HCT116 (cell line): Measurements from ENCODE around the gene CHRNE. TPM values are rescaled to one million over a fixed set of nuclear protein-coding genes. Genes with fewer than 3 reads are reported as not detected.
A peak's percentile ranks its signal among the peaks of the same experiment; 100 is the strongest.

Experiments
- ATAC-seq: fragments of 200-7000 bp; cut with Tn5 transposase; 2 replicates; pipeline ENCODE4 v1.9.1; 2020; ENCODE audit warnings: mild to moderate bottlenecking, moderate library complexity
- BruUV-seq: library from RNA; stranded (reverse); fragments of 400-500 nt; replicated peaks from 2 replicates; lab custom pipeline; 2021; lab: Mats Ljungman, UMichigan
- CTCF ChIA-PET: fragments of 300-600 bp; sonication (Branson Sonifier 250); formaldehyde crosslinking; loops from one replicate; lab custom pipeline; 2021; ENCODE audit warnings: antibody characterized with exemption; lab: Charles Lee
- POLR2A ChIA-PET: fragments of 300-600, 350-600 bp; sonication (Branson Sonifier 250); formaldehyde crosslinking; loops from one replicate; lab custom pipeline; 2021; ENCODE audit warnings: antibody characterized with exemption; lab: Charles Lee
- RAD21 ChIA-PET, 2 experiments: fragments of 300-600 bp; sonication (Branson Sonifier 250); formaldehyde crosslinking; loops; one replicate each; lab custom pipeline; 2023; ENCODE audit warnings: low total read pairs in 2 of 2; ENCODE audit not compliant: uncharacterized antibody in 2 of 2, unreplicated experiment in 2 of 2, low non-redundant PET in 1 of 2; lab: Charles Lee
- DNase-seq: peaks from one replicate; pipeline ENCODE4 v3.0.0-alpha.2; 2010; ENCODE audit warnings: low read depth, low spot score
- H2AFZ ChIP-seq: fragments of 200-600 bp; shearing (Covaris generic), sonication (generic); 2 replicates; pipeline ENCODE4 v1.6.1; 2017; ENCODE audit warnings: low read depth, mixed run types, mixed read lengths, antibody characterized with exemption, low read length; ENCODE audit not compliant: poor library complexity, severe bottlenecking
- H3K27ac ChIP-seq: 2 replicates; pipeline ENCODE4 v1.5.1; 2012; ENCODE audit warnings: low read depth, low read length
- H3K27me3 ChIP-seq: fragments of 200-600 bp; sonication (generic); 2 replicates; pipeline ENCODE4 v1.6.1; 2016; ENCODE audit warnings: mixed run types, low read length, mixed read lengths; ENCODE audit not compliant: insufficient read depth
- H3K36me3 ChIP-seq, 2 experiments: fragments of 200-500 bp in 1 of 2; fragments of 200-600 bp in 1 of 2; sonication (Bioruptor generic) in 1 of 2; sonication (generic) in 1 of 2; 2 replicates each; pipeline versions ENCODE4 v1.5.1 to v1.6.1; 2014 to 2016; ENCODE audit warnings: low read length in 2 of 2, inconsistent platforms in 1 of 2, mixed read lengths in 1 of 2, mixed run types in 1 of 2; ENCODE audit not compliant: insufficient read depth in 2 of 2, control insufficient read depth in 1 of 2
- H3K4me1 ChIP-seq, 2 experiments: fragments of 200-600 bp in 1 of 2; sonication (generic) in 1 of 2; 2 replicates each; pipeline versions ENCODE4 v1.5.1 to v1.6.1; 2012 to 2017; ENCODE audit warnings: low read length in 2 of 2, inconsistent platforms in 1 of 2, mild to moderate bottlenecking in 1 of 2, mixed read lengths in 1 of 2, mixed run types in 1 of 2, moderate library complexity in 1 of 2; ENCODE audit not compliant: insufficient read depth in 2 of 2, control insufficient read depth in 1 of 2
- H3K4me2 ChIP-seq: fragments of 200-600 bp; sonication (generic); 2 replicates; pipeline ENCODE4 v1.6.1; 2017; ENCODE audit warnings: mixed run types, low read length, mixed read lengths
- H3K4me3 ChIP-seq, 2 experiments: fragments of 200-600 bp in 1 of 2; sonication (generic) in 1 of 2; replicated peaks in 1 of 2; 2 replicates each; pipeline ENCODE4 v1.5.1; 2011 to 2016; ENCODE audit warnings: low read length in 2 of 2, control low read depth in 1 of 2, low read depth in 1 of 2, mild to moderate bottlenecking in 1 of 2, mixed read lengths in 1 of 2, mixed run types in 1 of 2
- H3K79me2 ChIP-seq: fragments of 200-600 bp; sonication (generic); 2 replicates; pipeline ENCODE4 v1.6.1; 2017; ENCODE audit warnings: mild to moderate bottlenecking, mixed run types, low read length, moderate library complexity, mixed read lengths; ENCODE audit not compliant: insufficient read depth
- H3K9ac ChIP-seq: fragments of 200-600 bp; sonication (generic); 2 replicates; pipeline ENCODE4 v1.6.1; 2016; ENCODE audit warnings: low read length, mixed read lengths
- H3K9me2 ChIP-seq: fragments of 200-600 bp; sonication (generic), shearing (Covaris generic); 2 replicates; pipeline ENCODE4 v1.6.1; 2017; ENCODE audit warnings: mixed run types, mild to moderate bottlenecking, moderate library complexity; ENCODE audit not compliant: insufficient read depth
- H3K9me3 ChIP-seq, 2 experiments: fragments of 200-500 bp in 1 of 2; fragments of 200-600 bp in 1 of 2; sonication (Bioruptor generic) in 1 of 2; sonication (generic) in 1 of 2; 2 replicates each; pipeline ENCODE4 v1.6.1; 2014 to 2017; ENCODE audit warnings: low read length in 2 of 2, mixed read lengths in 2 of 2, inconsistent platforms in 1 of 2, low read depth in 1 of 2, mild to moderate bottlenecking in 1 of 2, mixed run types in 1 of 2, moderate library complexity in 1 of 2; ENCODE audit not compliant: control insufficient read depth in 1 of 2, insufficient read depth in 1 of 2
- H4K20me1 ChIP-seq: fragments of 200-600 bp; sonication (generic), shearing (Covaris generic); 2 replicates; pipeline ENCODE4 v1.6.1; 2017; ENCODE audit warnings: mixed run types, mild to moderate bottlenecking, moderate library complexity; ENCODE audit not compliant: insufficient read depth
- CBX3 ChIP-seq: IDR thresholded peaks from 2 replicates; pipeline ENCODE4 v1.6.1; 2012; ENCODE audit warnings: low read depth
- CTCF ChIP-seq, 3 experiments: fragments of 200-600 bp in 1 of 3; sonication (generic) in 1 of 3; IDR thresholded peaks in 2 of 3; conservative IDR thresholded peaks in 1 of 3; 2 replicates each; pipeline ENCODE4 v1.5.1; 2012 to 2017; ENCODE audit warnings: low read depth in 2 of 3, low read length in 2 of 3, antibody characterized with exemption in 1 of 3, borderline replicate concordance in 1 of 3, control low read depth in 1 of 3, mild to moderate bottlenecking in 1 of 3, mixed read lengths in 1 of 3, mixed run types in 1 of 3, moderate library complexity in 1 of 3; ENCODE audit not compliant: insufficient read depth in 1 of 3
- FOSL1 ChIP-seq: IDR thresholded peaks from 2 replicates; pipeline ENCODE4 v1.6.1; 2012; ENCODE audit warnings: low read depth
- JUND ChIP-seq: IDR thresholded peaks from 2 replicates; pipeline ENCODE4 v1.6.1; 2012
- SP1 ChIP-seq: IDR thresholded peaks from 2 replicates; pipeline ENCODE4 v1.6.1; 2012; ENCODE audit warnings: low read depth
- SRF ChIP-seq: IDR thresholded peaks from 2 replicates; pipeline ENCODE4 v1.6.1; 2012; ENCODE audit warnings: low read depth
- ZBTB33 ChIP-seq: IDR thresholded peaks from 2 replicates; pipeline ENCODE4 v1.6.1; 2011; ENCODE audit warnings: mild to moderate bottlenecking, low read length, moderate library complexity; ENCODE audit not compliant: insufficient replicate concordance; ENCODE audit errors: extremely low read depth
- intact Hi-C: fragments of 100-400 bp; cut with micrococcal nuclease; formaldehyde crosslinking; loops from 2 replicates; pipeline ENCODE4 v1.10.0; 2022
- total RNA-seq: library from RNA; stranded (reverse); gene quantifications from one replicate; pipeline ENCODE4 v1.2.1, GENCODE V29; 2021; ENCODE audit not compliant: unreplicated experiment
- TF ChIP-seq, protein P1 (sequence below): IDR thresholded peaks from 2 replicates; pipeline ENCODE4 v1.6.1; 2012; ENCODE audit warnings: low read depth
- TF ChIP-seq, protein P2 (sequence below): IDR thresholded peaks from 2 replicates; pipeline ENCODE4 v1.6.1; 2012

CHRNE gene
- total RNA-seq, 1 experiment from 2014 or later = 0.30 TPM

- Histone ChIP-seq H3K9me2 (no peaks in the 10 kb centered on the region), H3K27me3 (no peaks in the 10 kb centered on the region), H3K79me2 (peaks cover 18% of the 10 kb centered on the region), H3K4me3 (no peak overlapping the region), H3K9me3 (no peaks in the 10 kb centered on the region), H3K27ac (no peak overlapping the region), H3K4me2 (peak overlapping the region; percentile 56), H4K20me1 (no peaks in the 10 kb centered on the region), H3K9ac (0 out of 2 replicates have a peak overlapping the region, but pooled peaks have one; percentile 17), H3K36me3 (peaks cover 0 to 17% of the 10 kb centered on the region in 2 experiments; a peak in 1 of 4 replicates), H3K4me1 (peaks cover 9 to 22% of the 10 kb centered on the region in 2 experiments), H2AFZ (no peak overlapping the region)
- BruUV-seq = no TSS peak
- TF ChIP-seq CTCF (IDR thresholded peaks at IDR 0.05 in 2 of 3, conservative IDR thresholded peaks at IDR 0.05 in 1 of 3; ENCODE audit: borderline replicate concordance in 1 of 3, insufficient read depth in 1 of 3, low read depth in 2 of 3, low read length in 2 of 3) (peak in 2 of 3 experiments; percentile 34 to 41; a peak in 3 of 6 replicates), FOSL1 (no peak)
- ChIA-PET POLR2A (interaction anchor here (0.7 kb wide), 1 partner anchor 1723 kb away, joined by 3 read pairs; no protein-coding TSS in a partner anchor), CTCF (interaction anchor here (0.7 kb wide), 1 partner anchor 25 kb away, joined by 3 read pairs; no protein-coding TSS in a partner anchor), RAD21 (no interaction called here)
- DNase-seq (no peak), ATAC-seq (peak; percentile 79)
- intact Hi-C loops = loop anchor here (2.0 kb wide), 1 partner anchor 14 kb away; no protein-coding TSS in a partner anchor
Measured at GRCh38 chr17:4934173-4934979, 31.5 kb upstream of the CHRNE start.

GRCh38 chr17:4933646-4934045, 30.7 kb upstream of the CHRNE start:
- Histone ChIP-seq H3K4me3 (no peak overlapping the region), H3K27me3 (no peaks in the 10 kb centered on the region), H3K79me2 (peaks cover 11% of the 10 kb centered on the region), H3K4me2 (peak overlapping the region; percentile 56; the same call in 1 of the 2 replicates), H4K20me1 (no peaks in the 10 kb centered on the region), H3K9ac (no peak overlapping the region), H3K36me3 (peaks cover 0 to 17% of the 10 kb centered on the region in 2 experiments; a peak in 1 of 4 replicates), H3K4me1 (peaks cover 9 to 17% of the 10 kb centered on the region in 2 experiments), H2AFZ (no peak overlapping the region), H3K9me2 (no peaks in the 10 kb centered on the region), H3K9me3 (no peaks in the 10 kb centered on the region), H3K27ac (no peak overlapping the region)
- 0 out of 2 replicates have a peak, but pooled peaks have one; percentile 2 for ATAC-seq
- RAD21 ChIA-PET = no interaction called here
- POLR2A ChIA-PET = interaction anchor here (0.7 kb wide), 1 partner anchor 1724 kb away, joined by 3 read pairs; no protein-coding TSS in a partner anchor
- DNase-seq = no peak
- intact Hi-C loops = loop anchor here (2.0 kb wide), 1 partner anchor 13 kb away; no protein-coding TSS in a partner anchor
- BruUV-seq = no TSS peak
- TF ChIP-seq, protein P1, sequence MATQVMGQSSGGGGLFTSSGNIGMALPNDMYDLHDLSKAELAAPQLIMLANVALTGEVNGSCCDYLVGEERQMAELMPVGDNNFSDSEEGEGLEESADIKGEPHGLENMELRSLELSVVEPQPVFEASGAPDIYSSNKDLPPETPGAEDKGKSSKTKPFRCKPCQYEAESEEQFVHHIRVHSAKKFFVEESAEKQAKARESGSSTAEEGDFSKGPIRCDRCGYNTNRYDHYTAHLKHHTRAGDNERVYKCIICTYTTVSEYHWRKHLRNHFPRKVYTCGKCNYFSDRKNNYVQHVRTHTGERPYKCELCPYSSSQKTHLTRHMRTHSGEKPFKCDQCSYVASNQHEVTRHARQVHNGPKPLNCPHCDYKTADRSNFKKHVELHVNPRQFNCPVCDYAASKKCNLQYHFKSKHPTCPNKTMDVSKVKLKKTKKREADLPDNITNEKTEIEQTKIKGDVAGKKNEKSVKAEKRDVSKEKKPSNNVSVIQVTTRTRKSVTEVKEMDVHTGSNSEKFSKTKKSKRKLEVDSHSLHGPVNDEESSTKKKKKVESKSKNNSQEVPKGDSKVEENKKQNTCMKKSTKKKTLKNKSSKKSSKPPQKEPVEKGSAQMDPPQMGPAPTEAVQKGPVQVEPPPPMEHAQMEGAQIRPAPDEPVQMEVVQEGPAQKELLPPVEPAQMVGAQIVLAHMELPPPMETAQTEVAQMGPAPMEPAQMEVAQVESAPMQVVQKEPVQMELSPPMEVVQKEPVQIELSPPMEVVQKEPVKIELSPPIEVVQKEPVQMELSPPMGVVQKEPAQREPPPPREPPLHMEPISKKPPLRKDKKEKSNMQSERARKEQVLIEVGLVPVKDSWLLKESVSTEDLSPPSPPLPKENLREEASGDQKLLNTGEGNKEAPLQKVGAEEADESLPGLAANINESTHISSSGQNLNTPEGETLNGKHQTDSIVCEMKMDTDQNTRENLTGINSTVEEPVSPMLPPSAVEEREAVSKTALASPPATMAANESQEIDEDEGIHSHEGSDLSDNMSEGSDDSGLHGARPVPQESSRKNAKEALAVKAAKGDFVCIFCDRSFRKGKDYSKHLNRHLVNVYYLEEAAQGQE = no peak
- TF ChIP-seq, protein P2, sequence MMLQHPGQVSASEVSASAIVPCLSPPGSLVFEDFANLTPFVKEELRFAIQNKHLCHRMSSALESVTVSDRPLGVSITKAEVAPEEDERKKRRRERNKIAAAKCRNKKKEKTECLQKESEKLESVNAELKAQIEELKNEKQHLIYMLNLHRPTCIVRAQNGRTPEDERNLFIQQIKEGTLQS = no peak
- no peak for TF ChIP-seq SRF
- no peak for TF ChIP-seq JUND
- no peak for TF ChIP-seq CBX3
- no peak for TF ChIP-seq SP1
- no peak for TF ChIP-seq ZBTB33
- CTCF ChIA-PET = no interaction called here
